NCI-H187 (cell line): ENCODE data around the gene CACNA2D4.

Experiments
- DNase-seq, 2 experiments: peaks; one replicate each; lab custom pipeline; 2025; lab: John Stamatoyannopoulos, UW

The CACNA2D4 gene

GRCh38 chr12:1844661-1845409, 73.6 kb downstream of the CACNA2D4 start:
- DNase-seq: no peak

- DNase-seq: no peak
Observed at GRCh38 chr12:1844223-1844622, 74.2 kb downstream of the CACNA2D4 start.

- no peak for DNase-seq
Observed at GRCh38 chr12:1843641-1844005, 74.8 kb downstream of the CACNA2D4 start.

GRCh38 chr12:1842905-1843640, 75.4 kb downstream of the CACNA2D4 start:
- DNase-seq: no peak

- DNase-seq: no peak
Observed at GRCh38 chr12:1842183-1842904, 76.1 kb downstream of the CACNA2D4 start.

- no peak for DNase-seq
Observed at GRCh38 chr12:1841586-1842182, 76.8 kb downstream of the CACNA2D4 start.

GRCh38 chr12:1840981-1841425, 77.4 kb downstream of the CACNA2D4 start:
- no peak for DNase-seq

GRCh38 chr12:1839956-1840951, 78.2 kb downstream of the CACNA2D4 start:
- no peak for DNase-seq

GRCh38 chr12:1839464-1839863, 79.0 kb downstream of the CACNA2D4 start:
- no peak for DNase-seq

- no peak for DNase-seq
Observed at GRCh38 chr12:1838994-1839365, 79.5 kb downstream of the CACNA2D4 start.

- DNase-seq: no peak
Observed at GRCh38 chr12:1838205-1838993, 80.1 kb downstream of the CACNA2D4 start.

GRCh38 chr12:1837541-1838204, 80.8 kb downstream of the CACNA2D4 start:
- no peak for DNase-seq

- no peak for DNase-seq
Observed at GRCh38 chr12:1836854-1837421, 81.5 kb downstream of the CACNA2D4 start.

- DNase-seq: no peak
Observed at GRCh38 chr12:1836241-1836803, 82.1 kb downstream of the CACNA2D4 start.

- DNase-seq: no peak
Observed at GRCh38 chr12:1835211-1836131, 83.0 kb downstream of the CACNA2D4 start.

GRCh38 chr12:1834186-1834925, 84.1 kb downstream of the CACNA2D4 start:
- DNase-seq: no peak

GRCh38 chr12:1833596-1834028, 84.8 kb downstream of the CACNA2D4 start:
- no peak for DNase-seq
